ENCODE measurements around the gene MCOLN1. TPM values are rescaled to one million over a fixed set of nuclear protein-coding genes. Genes with fewer than 3 reads are reported as not detected.
A peak's percentile ranks its signal among the peaks of the same experiment; 100 is the strongest.

Gene MCOLN1
- total and polyA plus RNA-seq, 2 of the 4 experiments (the other 2 are of a cell fraction): 3.4 to 19.6 TPM

DNA sequence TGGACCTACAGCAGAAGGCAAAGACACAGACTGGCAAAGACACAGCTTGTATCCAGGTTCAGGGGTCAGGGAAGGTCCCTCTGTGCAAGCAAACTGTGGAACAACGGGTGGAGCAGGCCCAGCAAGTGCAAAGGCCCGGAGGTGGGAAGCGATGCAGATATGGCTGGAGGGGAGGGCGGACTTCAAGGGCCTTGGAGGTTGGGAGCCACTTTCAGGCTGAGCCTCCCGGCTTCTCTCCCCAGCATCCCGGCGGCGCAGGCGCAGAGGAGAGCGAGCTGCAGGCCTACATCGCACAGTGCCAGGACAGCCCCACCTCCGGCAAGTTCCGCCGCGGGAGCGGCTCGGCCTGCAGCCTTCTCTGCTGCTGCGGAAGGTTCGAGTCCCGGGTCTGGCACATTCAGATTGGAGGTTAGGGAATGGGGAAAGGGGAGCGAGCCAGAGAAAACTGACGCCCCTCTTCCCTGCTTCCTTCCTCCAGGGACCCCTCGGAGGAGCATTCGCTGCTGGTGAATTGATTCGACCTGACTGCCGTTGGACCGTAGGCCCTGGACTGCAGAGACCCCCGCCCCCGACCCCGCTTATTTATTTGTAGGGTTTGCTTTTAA is 11.0 kb downstream of the MCOLN1 start:
- H4K20me1 ChIP-seq (ENCODE audit: insufficient read depth, low read length): no peaks in the 10 kb centered on the region
- H3K9ac ChIP-seq (ENCODE audit: low read depth, low read length): peak overlapping the region; percentile 94
- peak overlapping the region; percentile 89 to 97 for H4K8ac ChIP-seq (ENCODE audit: low read depth in 2 of 2, low read length in 2 of 2)
- peaks cover 9% of the 10 kb centered on the region for H3K36me3 ChIP-seq (ENCODE audit: control insufficient read depth, insufficient read depth, low read length)
- peaks cover 10% of the 10 kb centered on the region for H3K4me1 ChIP-seq (ENCODE audit: control insufficient read depth, insufficient read depth, low read length)
- H3K18ac ChIP-seq (ENCODE audit: low read depth, low read length): peak overlapping the region; percentile 59; the same call in 1 of the 2 replicates
- TF ChIP-seq, protein P1, sequence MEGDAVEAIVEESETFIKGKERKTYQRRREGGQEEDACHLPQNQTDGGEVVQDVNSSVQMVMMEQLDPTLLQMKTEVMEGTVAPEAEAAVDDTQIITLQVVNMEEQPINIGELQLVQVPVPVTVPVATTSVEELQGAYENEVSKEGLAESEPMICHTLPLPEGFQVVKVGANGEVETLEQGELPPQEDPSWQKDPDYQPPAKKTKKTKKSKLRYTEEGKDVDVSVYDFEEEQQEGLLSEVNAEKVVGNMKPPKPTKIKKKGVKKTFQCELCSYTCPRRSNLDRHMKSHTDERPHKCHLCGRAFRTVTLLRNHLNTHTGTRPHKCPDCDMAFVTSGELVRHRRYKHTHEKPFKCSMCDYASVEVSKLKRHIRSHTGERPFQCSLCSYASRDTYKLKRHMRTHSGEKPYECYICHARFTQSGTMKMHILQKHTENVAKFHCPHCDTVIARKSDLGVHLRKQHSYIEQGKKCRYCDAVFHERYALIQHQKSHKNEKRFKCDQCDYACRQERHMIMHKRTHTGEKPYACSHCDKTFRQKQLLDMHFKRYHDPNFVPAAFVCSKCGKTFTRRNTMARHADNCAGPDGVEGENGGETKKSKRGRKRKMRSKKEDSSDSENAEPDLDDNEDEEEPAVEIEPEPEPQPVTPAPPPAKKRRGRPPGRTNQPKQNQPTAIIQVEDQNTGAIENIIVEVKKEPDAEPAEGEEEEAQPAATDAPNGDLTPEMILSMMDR (conservative IDR thresholded peaks at IDR 0.05; ENCODE audit: low read depth, low read length): no peak
- no peak for TF ChIP-seq POLR2A (IDR thresholded peaks at IDR 0.05; ENCODE audit: low read depth, low read length)
- TF ChIP-seq MAFK (IDR thresholded peaks at IDR 0.05; ENCODE audit: low read depth, low read length): no peak
- TF ChIP-seq SMC3 (IDR thresholded peaks at IDR 0.05; ENCODE audit: low read depth, low read length): no peak
- TF ChIP-seq RCOR1 (IDR thresholded peaks at IDR 0.05; ENCODE audit: insufficient replicate concordance, low read length): no peak
- no peak for TF ChIP-seq MXI1 (IDR thresholded peaks at IDR 0.05; ENCODE audit: borderline replicate concordance, low read depth, low read length)
- TF ChIP-seq, protein P2, sequence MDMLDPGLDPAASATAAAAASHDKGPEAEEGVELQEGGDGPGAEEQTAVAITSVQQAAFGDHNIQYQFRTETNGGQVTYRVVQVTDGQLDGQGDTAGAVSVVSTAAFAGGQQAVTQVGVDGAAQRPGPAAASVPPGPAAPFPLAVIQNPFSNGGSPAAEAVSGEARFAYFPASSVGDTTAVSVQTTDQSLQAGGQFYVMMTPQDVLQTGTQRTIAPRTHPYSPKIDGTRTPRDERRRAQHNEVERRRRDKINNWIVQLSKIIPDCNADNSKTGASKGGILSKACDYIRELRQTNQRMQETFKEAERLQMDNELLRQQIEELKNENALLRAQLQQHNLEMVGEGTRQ (IDR thresholded peaks at IDR 0.05; ENCODE audit: low read depth, low read length): no peak
- no peak for TF ChIP-seq RFX5 (IDR thresholded peaks at IDR 0.05; ENCODE audit: low read depth, low read length)
- no peak for TF ChIP-seq CEBPB (IDR thresholded peaks at IDR 0.05; ENCODE audit: low read depth, low read length)
- TF ChIP-seq, protein P3, sequence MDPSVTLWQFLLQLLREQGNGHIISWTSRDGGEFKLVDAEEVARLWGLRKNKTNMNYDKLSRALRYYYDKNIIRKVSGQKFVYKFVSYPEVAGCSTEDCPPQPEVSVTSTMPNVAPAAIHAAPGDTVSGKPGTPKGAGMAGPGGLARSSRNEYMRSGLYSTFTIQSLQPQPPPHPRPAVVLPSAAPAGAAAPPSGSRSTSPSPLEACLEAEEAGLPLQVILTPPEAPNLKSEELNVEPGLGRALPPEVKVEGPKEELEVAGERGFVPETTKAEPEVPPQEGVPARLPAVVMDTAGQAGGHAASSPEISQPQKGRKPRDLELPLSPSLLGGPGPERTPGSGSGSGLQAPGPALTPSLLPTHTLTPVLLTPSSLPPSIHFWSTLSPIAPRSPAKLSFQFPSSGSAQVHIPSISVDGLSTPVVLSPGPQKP (IDR thresholded peaks at IDR 0.05; ENCODE audit: borderline replicate concordance, low read depth, low read length): no peak
- TF ChIP-seq BHLHE40 (IDR thresholded peaks at IDR 0.05; ENCODE audit: low read depth, low read length): no peak
- no peak for TF ChIP-seq RAD21 (IDR thresholded peaks at IDR 0.05; ENCODE audit: low read length)
- TF ChIP-seq FOS (IDR thresholded peaks at IDR 0.05; ENCODE audit: low read depth, low read length): no peak
- no peak for TF ChIP-seq NFE2L2 (IDR thresholded peaks at IDR 0.05; ENCODE audit: low read depth, low read length)
- TF ChIP-seq CHD1 (IDR thresholded peaks at IDR 0.05; ENCODE audit: low read depth, low read length): no peak
- H4K5ac ChIP-seq (ENCODE audit: low read depth, low read length): peak overlapping the region; percentile 91
- H2BK120ac ChIP-seq (ENCODE audit: low read depth, low read length): peak overlapping the region; percentile 17; the same call in 1 of the 2 replicates
- dilution Hi-C loops (cut with HindIII; ENCODE audit: low sequenced_read_pairs, unreplicated experiment) (no loop called here), in situ Hi-C loops (cut with MboI; ENCODE audit: low sequenced_read_pairs) (no loop called here), intact Hi-C loops (cut with micrococcal nuclease) (loop anchor here (5.0 kb wide), 1 partner anchor 136 kb away; no protein-coding TSS in a partner anchor)
- peak overlapping the region; percentile 87 for H2AFZ ChIP-seq (replicated peaks; ENCODE audit: low read length, poor library complexity)
- peak overlapping the region; percentile 65; the same call in 1 of the 2 replicates for H3K56ac ChIP-seq (ENCODE audit: extremely low read depth, insufficient read depth, low read length)
- H3K9me3 ChIP-seq (ENCODE audit: control insufficient read depth, insufficient read depth, low read length): no peaks in the 10 kb centered on the region
- no peak overlapping the region; the same call in 2 of the 3 replicates for H2BK15ac ChIP-seq (ENCODE audit: low read depth, low read length)
- peak overlapping the region; percentile 55 for H3K4me3 ChIP-seq (ENCODE audit: insufficient read depth, low read depth, low read length)
- peak overlapping the region; percentile 91 for H3K4ac ChIP-seq (ENCODE audit: low read depth, low read length)
- no TSS peak for BruUV-seq (replicated peaks)
- peak overlapping the region; percentile 92 for H3K14ac ChIP-seq (replicated peaks; ENCODE audit: low read depth, low read length)
- peak overlapping the region; percentile 95 for H2AK9ac ChIP-seq (replicated peaks; ENCODE audit: low read depth, low read length, poor library complexity)
- ATAC-seq (ENCODE audit: low read depth): no peak
- peak overlapping the region; percentile 65; the same call in 1 of the 2 replicates for H2AK5ac ChIP-seq (ENCODE audit: low read depth, low read length)
- H3K4me2 ChIP-seq (ENCODE audit: low read depth, low read length): peak overlapping the region; percentile 78
- peaks cover 8 to 16% of the 10 kb centered on the region in 2 experiments; a peak in 2 of 4 replicates for H3K79me1 ChIP-seq (ENCODE audit: low read depth in 1 of 2, low read length in 2 of 2)
- peak; percentile 28 for DNase-seq
- no peak overlapping the region for H2BK20ac ChIP-seq (ENCODE audit: low read depth, low read length)
- H3K27me3 ChIP-seq (ENCODE audit: control insufficient read depth, insufficient read depth, low read length): no peaks in the 10 kb centered on the region
- POLR2A ChIA-PET (ENCODE audit: unreplicated experiment): no interaction called here
- peaks cover 7% of the 10 kb centered on the region for H3K9me1 ChIP-seq (ENCODE audit: insufficient read depth, low read length)
- H3K27ac ChIP-seq (ENCODE audit: insufficient read depth, low read length): peak overlapping the region; percentile 95
- peak overlapping the region; percentile 72 for H4K91ac ChIP-seq (ENCODE audit: insufficient read depth, low read depth, low read length)
- CTCF ChIA-PET: no interaction called here
- peak overlapping the region; percentile 89 for H2BK5ac ChIP-seq (ENCODE audit: low read depth, low read length, poor library complexity, severe bottlenecking)
- peak overlapping the region; percentile 71 for H3K23ac ChIP-seq (ENCODE audit: low read depth, low read length)
- WGBS, 2 experiments (ENCODE audit: extremely low coverage in 2 of 2, insufficient read length in 1 of 2): 5% methylated on average over 9 of the region's 30 CpGs; no CpG with 5 or more reads in 1 of the 2 experiments

Measured in IMR-90 (cell line).